Heart right ventricle (tissue), 16 donors: ENCODE measurements around the gene ITGA8. TPM values are rescaled to one million over a fixed set of nuclear protein-coding genes. Genes with fewer than 3 reads are reported as not detected.

Experiments used
- ATAC-seq, 8 donors: fragments of 200-7000 bp; cut with Tn5 transposase; one replicate each; pipeline ENCODE4 v1.9.1; 2020; ENCODE audit warnings: mild to moderate bottlenecking in 8 of 8, moderate library complexity in 8 of 8, moderate number of reproducible peaks in 1 of 8
- DNase-seq, 2 donors: peaks; one replicate each; pipeline ENCODE4 v3.0.0-alpha.2; 2020
- H3K27ac ChIP-seq, 10 donors: fragments of 200-600 bp; sonication (generic) in 2 of 10; one replicate each; pipeline versions ENCODE4 v1.5.0 to v1.8.0; 2020 to 2022; ENCODE audit warnings: mild to moderate bottlenecking in 3 of 10
- H3K27me3 ChIP-seq, 7 donors: fragments of 200-600 bp; one replicate each; pipeline ENCODE4 v1.8.0; 2021 to 2022; ENCODE audit warnings: mild to moderate bottlenecking in 2 of 7
- H3K36me3 ChIP-seq, 9 donors: fragments of 200-600 bp; sonication (generic) in 1 of 9; one replicate each; pipeline versions ENCODE4 v1.5.0 to v1.8.0; 2020 to 2022; ENCODE audit warnings: mild to moderate bottlenecking in 2 of 9
- H3K4me1 ChIP-seq, 9 donors: fragments of 200-600 bp; sonication (generic) in 1 of 9; one replicate each; pipeline versions ENCODE4 v1.5.0 to v1.8.0; 2020 to 2022; ENCODE audit warnings: mild to moderate bottlenecking in 4 of 9
- H3K4me3 ChIP-seq, 10 donors: fragments of 200-600 bp; sonication (generic) in 2 of 10; one replicate each; pipeline versions ENCODE4 v1.5.0 to v1.8.0; 2020 to 2022; ENCODE audit warnings: mild to moderate bottlenecking in 7 of 10, moderate library complexity in 2 of 10
- H3K9me3 ChIP-seq, 11 donors: fragments of 200-600 bp in 10 of 11; sonication (generic) in 2 of 11; one replicate each; pipeline versions ENCODE4 v1.5.0 to v1.8.0; 2013 to 2022; ENCODE audit warnings: mild to moderate bottlenecking in 2 of 11, control low read depth in 1 of 11, moderate library complexity in 1 of 11
- WGBS, 2 donors: extraction: QIAGEN DNeasy Blood & Tissue Kit; methylation state at CpG; one replicate each; pipeline ENCODE4 v1.1.7; 2013; ENCODE audit warnings: inconsistent platforms in 1 of 2; 5-methylcytosine and 5-hydroxymethylcytosine counted together
- intact Hi-C, 10 donors: fragments of 100-400 bp; cut with DNase I; formaldehyde crosslinking; loops; one replicate each; pipeline versions ENCODE4 v1.11.1 to v1.14.2; 2022
- polyA plus RNA-seq, 2 donors: library from polyadenylated mRNA; stranded (reverse); fragments of 200-250 nt; gene quantifications; one replicate each; pipeline ENCODE4 v1.2.3, GENCODE V29; 2013
- total RNA-seq, 10 donors: library from RNA; stranded (reverse); fragmentation: NEBNext Ultra II Directional in 3 of 10; extraction: Animal tissue kit (Norgen Biotek cat#: 25700) in 3 of 10; gene quantifications; one replicate each; pipeline versions ENCODE4 v1.2.1 to v1.2.4, GENCODE V29; 2021 to 2023
- TF ChIP-seq, protein P1 (sequence below), 9 donors: fragments of 200-600 bp; sonication (generic) in 2 of 9; IDR thresholded peaks; one replicate each; pipeline versions ENCODE4 v1.5.0 to v1.8.0; 2021 to 2022; ENCODE audit warnings: antibody characterized with exemption in 9 of 9, mild to moderate bottlenecking in 5 of 9, moderate library complexity in 1 of 9
- donor health status: Arrhythmogenic right ventricular cardiomyopathy.
- donor health status: ischemic (EF 13 %, LVEDD 7.1; RV severe dilation, severe dysfunction).
- donor health status: healthy with polysubstance abuse.
- donor health status: DM: no; HTN: yes; CAD: no.
- donor health status: DM: no; HTN: no; CAD: no.
- donor health status: ischemic (EF 25% LVEDD 6.9; RV normal size, moderate dysfunction).
- donor health status: ischemic (EF 25% LVEDD 5.7; RV mildly dilated, moderate dysfunction).
- donor health status: healthy.
- donor health status: DM: yes; HTN: yes; CAD: no.
- donor health status: Ischemic cardiomyopathy.
- donor health status: ischemic (EF 35%, LVEDD 5.7; RV mildly dilated, moderate dysfunction).
- donor health status: nonischemic (EF 11% LVEDD 7.7; RV severe dilation, severe dysfunction).
- donor health status: DM: yes; HTN: yes; CAD: no.
- donor health status: PGD.
- donor health status: ischemic (EF 29% LVEDD 5.4; RV normal size, mild dysfunction).
- donor health status: nonischemic (EF 23%, LVEDD 6.1; RV moderate dilation, normal function).

ITGA8 gene
- total and polyA plus RNA-seq, 12 donors = 0.62 to 4.2 (median 2.1) TPM

DNA sequence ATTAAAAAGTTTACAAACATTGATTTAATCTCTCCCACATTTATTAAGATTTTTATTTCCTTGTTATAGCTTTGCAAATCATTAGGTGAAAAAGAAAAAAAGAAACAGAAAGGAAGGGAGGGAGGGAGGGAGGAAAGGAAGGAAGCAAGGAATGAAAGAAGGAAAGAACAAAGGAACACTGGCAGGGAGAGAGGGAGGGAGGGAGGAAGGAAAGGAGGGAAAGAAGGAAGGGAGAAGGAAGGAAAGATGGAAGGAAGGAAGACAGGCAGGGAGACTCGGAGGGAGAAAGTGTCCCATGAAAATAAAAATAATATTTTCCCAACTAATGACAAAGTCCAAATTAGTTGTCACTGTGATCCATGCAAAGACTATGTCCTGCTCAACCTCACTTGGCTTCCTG, 6.3 kb upstream of the ITGA8 start:
- DNase-seq (no peak), ATAC-seq (no peak)
- peaks cover 0 to 18% (median 0%) of the 10 kb centered on the region in 11 donors for H3K9me3 ChIP-seq
- no peaks in the 10 kb centered on the region for H3K36me3 ChIP-seq
- H3K27me3 ChIP-seq = peaks cover 0 to 12% (median 6%) of the 10 kb centered on the region in 7 donors
- WGBS, 2 donors = 58 to 59% methylated on average over 1 of the region's 1 CpG
- no peak overlapping the region for H3K27ac ChIP-seq
- intact Hi-C loops = loop anchor here in 7 of 10 donors (5.0 to 10.0 kb wide), 6 partner anchors 96 to 294 kb away; no protein-coding TSS in a partner anchor
- TF ChIP-seq, protein P1, sequence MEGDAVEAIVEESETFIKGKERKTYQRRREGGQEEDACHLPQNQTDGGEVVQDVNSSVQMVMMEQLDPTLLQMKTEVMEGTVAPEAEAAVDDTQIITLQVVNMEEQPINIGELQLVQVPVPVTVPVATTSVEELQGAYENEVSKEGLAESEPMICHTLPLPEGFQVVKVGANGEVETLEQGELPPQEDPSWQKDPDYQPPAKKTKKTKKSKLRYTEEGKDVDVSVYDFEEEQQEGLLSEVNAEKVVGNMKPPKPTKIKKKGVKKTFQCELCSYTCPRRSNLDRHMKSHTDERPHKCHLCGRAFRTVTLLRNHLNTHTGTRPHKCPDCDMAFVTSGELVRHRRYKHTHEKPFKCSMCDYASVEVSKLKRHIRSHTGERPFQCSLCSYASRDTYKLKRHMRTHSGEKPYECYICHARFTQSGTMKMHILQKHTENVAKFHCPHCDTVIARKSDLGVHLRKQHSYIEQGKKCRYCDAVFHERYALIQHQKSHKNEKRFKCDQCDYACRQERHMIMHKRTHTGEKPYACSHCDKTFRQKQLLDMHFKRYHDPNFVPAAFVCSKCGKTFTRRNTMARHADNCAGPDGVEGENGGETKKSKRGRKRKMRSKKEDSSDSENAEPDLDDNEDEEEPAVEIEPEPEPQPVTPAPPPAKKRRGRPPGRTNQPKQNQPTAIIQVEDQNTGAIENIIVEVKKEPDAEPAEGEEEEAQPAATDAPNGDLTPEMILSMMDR (IDR thresholded peaks at IDR 0.05) = peak in 1 of 9 donors; percentile 2
- no peak overlapping the region for H3K4me3 ChIP-seq
- no peaks in the 10 kb centered on the region for H3K4me1 ChIP-seq

GRCh38 chr10:15725603-15726002, 5.9 kb upstream of the ITGA8 start:
- Histone ChIP-seq H3K36me3 (no peaks in the 10 kb centered on the region), H3K4me1 (no peaks in the 10 kb centered on the region), H3K9me3 (peaks cover 0 to 14% (median 0%) of the 10 kb centered on the region in 11 donors), H3K4me3 (no peak overlapping the region), H3K27ac (no peak overlapping the region), H3K27me3 (peaks cover 0 to 16% (median 11%) of the 10 kb centered on the region in 7 donors)
- DNase-seq = no peak
- 5 to 14% methylated on average over 2 of the region's 2 CpGs for WGBS, 2 donors
- TF ChIP-seq, protein P1 (IDR thresholded peaks at IDR 0.05) = peak; percentile 32 to 72 (median 54)
- intact Hi-C loops = loop anchor here in 8 of 10 donors (2.0 to 10.0 kb wide), 8 partner anchors 97 to 293 kb away; no protein-coding TSS in a partner anchor
- ATAC-seq = peak in 7 of 8 donors; percentile 51 to 82 (median 64)

DNA sequence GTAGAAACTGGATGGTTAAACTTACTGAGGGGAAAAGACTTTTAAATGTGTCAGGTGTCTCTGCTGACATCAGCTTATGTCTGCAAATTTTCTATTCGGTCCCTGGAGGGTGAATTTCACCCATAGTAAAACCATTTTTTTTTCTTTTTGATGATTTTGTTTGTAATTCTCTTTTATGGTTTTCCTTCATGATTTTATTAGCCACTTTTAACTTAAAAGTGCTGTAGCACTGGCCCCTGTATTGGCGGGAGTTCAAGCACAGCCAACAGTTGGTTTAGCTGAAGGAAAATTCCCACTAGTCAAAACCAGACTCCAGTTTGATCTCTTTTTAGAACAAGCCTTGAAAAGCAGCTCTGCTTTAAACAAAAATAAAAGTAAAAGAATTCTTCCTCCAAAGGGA, 5.0 kb upstream of the ITGA8 start:
- Histone ChIP-seq H3K9me3 (peaks cover 0 to 4% (median 0%) of the 10 kb centered on the region in 11 donors), H3K4me1 (peaks cover 0 to 7% (median 1%) of the 10 kb centered on the region in 9 donors), H3K4me3 (no peak overlapping the region), H3K27ac (no peak overlapping the region), H3K27me3 (peaks cover 6 to 25% (median 20%) of the 10 kb centered on the region in 7 donors), H3K36me3 (no peaks in the 10 kb centered on the region)
- ATAC-seq (no peak), DNase-seq (no peak)
- TF ChIP-seq, protein P1 (IDR thresholded peaks at IDR 0.05) = no peak
- 85 to 89% methylated on average over 2 of the region's 2 CpGs for WGBS, 2 donors
- intact Hi-C loops = loop anchor here in 9 of 10 donors (2.0 to 10.0 kb wide), 9 partner anchors 98 to 297 kb away; no protein-coding TSS in a partner anchor

DNA sequence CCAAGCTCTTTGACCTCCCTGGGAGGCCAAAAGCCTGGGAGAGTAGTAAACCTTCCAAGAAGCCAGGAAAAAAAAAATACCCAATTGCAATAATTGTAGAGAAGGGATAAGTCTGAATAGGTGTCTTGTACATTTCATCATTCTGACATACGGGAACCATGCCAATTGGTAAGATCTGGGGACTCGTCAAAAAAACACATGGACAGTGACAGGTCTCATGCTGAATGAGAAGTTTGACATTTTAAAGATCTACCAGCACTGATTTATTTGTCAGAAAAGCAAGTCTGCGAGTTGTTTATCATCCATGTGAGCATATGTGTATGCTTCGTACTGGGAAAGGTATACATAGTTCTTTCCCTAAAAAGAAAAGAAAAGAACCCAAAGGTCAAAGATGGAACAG, 4.1 kb upstream of the ITGA8 start:
- H3K27ac ChIP-seq = no peak overlapping the region
- H3K9me3 ChIP-seq = no peaks in the 10 kb centered on the region
- ATAC-seq (no peak), DNase-seq (no peak)
- WGBS, 2 donors = 85 to 92% methylated on average over 4 of the region's 4 CpGs
- intact Hi-C loops = loop anchor here in 5 of 10 donors (2.0 to 10.0 kb wide), 6 partner anchors 101 to 297 kb away; no protein-coding TSS in a partner anchor
- TF ChIP-seq, protein P1 (IDR thresholded peaks at IDR 0.05) = no peak
- H3K4me1 ChIP-seq = peaks cover 0 to 16% (median 8%) of the 10 kb centered on the region in 9 donors
- no peak overlapping the region for H3K4me3 ChIP-seq
- no peaks in the 10 kb centered on the region for H3K36me3 ChIP-seq
- H3K27me3 ChIP-seq = peaks cover 8 to 34% (median 29%) of the 10 kb centered on the region in 7 donors
